HG03175 (cell line): Measurements from ENCODE around the gene PBX2.
"Not testable (repeated sequence)": the region's sequence is repeated elsewhere in the genome, so short reads cannot be mapped to it uniquely, and the experiment has no call there.

ENCODE experiments used
- ATAC-seq: cut with Tn5 transposase; IDR thresholded peaks from one replicate; pipeline ENCODE4 v1.9.1; 2021; ENCODE audit warnings: mild to moderate bottlenecking, moderate library complexity; ENCODE audit not compliant: unreplicated experiment

The PBX2 gene

DNA sequence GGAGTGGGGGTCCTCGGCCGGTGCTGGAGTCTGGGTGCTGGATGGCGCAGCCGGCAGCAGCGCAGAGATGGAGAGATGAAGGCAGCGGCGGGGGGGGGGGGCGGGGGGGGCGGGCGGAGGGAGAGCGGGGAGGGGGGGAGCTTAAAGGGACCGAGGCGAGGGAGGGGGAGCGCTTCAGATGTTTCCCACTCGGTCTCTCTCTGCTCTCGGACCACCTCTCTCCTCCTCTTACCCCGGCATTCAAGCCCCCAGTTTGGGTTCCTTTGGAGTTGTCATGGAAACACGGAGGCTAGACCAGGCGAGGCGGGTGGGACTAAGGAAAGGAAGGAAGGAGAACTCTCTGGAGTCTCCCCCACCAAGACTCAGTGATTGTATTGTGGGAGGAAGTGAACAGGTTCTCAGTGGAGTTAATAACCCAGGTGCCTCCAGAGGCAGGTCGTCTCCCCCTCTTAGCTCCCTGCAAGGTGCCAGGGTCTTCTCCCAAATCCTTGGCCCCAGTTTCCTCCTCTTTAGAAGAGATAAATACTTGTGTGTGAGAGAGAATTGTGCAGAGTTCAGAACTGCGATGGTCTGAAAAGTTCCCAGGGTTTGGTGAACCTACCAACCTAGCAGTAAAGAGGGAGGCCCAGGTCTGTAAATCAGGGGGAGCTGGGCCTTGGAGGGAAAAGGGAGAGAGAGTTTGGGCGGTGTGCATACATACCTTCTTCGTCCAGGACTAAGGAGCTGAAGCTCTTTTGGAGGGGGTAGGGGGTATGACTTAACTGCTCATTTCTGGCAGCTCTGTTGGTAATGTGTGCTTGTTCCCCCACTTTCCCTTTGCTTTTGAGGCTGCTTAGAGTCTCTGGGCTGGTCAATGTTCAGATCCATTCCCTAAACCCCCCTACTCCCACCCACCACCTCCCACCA is 37.9 kb downstream of the PBX2 start, which contains the start of gene PRRT1:
Gene PRRT1 (minus strand): TSS at position 77 of the 906 bp plus-strand sequence. CDS start 112 bp downstream, outside the sequence.
- ATAC-seq, result no peak

DNA sequence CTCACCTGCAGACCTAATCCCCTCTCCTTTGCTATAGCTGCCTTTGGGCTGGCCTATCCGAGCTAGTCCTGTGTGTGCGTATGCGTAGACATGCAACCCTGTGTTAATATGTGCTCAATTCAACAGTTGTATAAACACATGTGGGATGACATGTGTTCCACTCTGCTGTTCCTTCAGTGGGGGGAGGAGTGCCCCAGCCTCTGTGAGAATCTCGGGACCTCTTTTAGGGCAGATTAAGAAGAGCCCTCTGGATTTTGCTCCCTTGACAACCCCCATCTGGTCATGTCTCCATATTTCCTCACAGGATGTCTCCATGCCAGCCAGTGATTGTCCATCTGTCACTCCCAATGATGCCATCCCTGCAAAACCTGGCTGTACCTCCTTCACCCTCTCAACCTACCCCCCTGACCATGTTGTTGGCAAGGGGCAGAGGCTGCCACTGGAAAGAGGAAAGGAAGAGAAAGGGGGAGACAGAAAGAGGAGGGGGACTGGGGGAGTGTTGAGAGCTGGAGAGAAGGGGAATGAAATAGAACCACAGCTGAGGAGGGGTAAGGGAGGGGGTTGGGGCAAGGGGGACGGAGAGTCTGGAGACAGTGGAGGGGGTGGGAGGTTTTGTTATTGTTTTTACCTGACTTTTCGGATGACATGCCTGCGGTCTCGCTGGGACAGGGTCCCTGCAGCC is 38.7 kb downstream of the PBX2 start:
- ATAC-seq, result no peak

DNA sequence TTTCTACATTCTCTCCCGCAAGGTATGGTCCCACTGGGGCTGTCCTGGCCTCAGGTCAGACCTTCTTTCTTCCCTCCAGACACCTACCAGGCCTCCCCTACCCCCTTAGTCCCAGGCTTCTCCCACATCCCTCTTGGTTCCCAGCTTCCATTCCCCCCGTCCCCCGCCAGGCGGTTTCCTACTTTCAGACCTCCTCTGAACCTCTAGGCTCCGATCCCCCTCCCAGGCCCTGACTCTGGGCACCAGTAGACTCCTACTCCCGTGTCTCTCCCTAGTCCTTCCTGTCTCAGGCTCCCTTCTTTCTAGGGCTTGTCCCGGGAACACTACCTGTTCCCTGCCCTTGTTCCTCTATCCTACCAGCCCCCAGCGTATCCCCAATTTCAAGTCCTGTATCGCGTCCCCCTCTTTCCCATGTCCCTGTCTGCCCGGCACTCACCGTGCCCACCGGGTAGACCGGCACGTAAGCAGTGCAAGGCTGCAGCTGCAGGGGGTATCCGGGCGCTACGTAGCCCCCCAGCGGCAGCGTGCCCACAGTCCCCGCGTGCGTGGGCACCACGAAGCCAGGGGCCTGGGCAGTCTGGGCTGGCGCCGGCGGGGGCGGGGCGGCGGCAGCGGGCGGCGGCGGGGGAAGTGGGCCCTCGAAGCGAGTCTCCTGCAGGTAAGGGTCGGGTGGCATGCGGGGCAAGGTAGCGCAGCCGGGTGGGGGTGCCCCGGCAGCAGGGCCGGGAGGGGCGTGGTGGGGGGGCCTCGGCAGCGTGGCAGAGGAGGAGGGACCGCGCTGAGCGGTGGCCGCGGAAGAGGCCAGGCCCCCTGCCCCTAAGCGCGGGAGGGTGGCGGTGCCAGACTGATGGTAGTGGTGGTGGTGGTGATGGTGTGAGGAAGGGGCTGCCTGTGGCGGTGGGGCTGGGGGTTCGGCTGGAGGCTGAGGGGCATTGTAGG is 39.8 kb downstream of the PBX2 start:
- no peak for ATAC-seq

DNA sequence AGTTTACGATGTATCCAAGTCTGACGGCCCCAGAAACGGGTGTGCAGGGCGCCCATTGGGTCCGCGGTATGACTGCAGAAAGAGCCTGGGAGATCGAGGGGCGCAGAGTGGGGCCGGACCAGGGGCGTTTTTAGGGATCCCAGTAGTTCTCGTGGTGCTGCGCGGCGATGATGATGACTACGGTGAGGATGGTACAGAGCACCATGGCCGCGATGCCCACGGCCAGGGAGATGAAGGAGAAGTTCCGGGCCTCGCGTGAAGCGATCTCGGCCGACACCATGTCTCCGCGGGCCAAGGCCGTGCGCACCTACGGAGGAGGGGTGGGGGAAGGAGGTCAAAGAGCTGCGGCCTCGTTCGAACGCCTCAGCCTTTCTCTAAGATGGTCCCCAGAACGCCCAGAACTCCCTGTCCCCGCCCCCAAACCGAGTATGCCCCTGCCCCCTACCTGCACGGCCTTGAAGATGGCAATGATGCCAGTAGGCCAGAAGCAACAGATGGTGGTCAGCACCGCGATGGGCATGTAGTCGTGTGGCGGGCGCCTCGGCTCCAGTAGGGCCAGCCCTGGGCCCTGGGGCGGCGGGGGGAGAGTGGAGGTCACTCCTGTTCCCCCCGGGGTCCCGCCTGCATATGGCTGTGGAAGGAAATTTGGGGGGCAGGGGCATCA is 40.8 kb downstream of the PBX2 start:
- ATAC-seq, result no peak

DNA sequence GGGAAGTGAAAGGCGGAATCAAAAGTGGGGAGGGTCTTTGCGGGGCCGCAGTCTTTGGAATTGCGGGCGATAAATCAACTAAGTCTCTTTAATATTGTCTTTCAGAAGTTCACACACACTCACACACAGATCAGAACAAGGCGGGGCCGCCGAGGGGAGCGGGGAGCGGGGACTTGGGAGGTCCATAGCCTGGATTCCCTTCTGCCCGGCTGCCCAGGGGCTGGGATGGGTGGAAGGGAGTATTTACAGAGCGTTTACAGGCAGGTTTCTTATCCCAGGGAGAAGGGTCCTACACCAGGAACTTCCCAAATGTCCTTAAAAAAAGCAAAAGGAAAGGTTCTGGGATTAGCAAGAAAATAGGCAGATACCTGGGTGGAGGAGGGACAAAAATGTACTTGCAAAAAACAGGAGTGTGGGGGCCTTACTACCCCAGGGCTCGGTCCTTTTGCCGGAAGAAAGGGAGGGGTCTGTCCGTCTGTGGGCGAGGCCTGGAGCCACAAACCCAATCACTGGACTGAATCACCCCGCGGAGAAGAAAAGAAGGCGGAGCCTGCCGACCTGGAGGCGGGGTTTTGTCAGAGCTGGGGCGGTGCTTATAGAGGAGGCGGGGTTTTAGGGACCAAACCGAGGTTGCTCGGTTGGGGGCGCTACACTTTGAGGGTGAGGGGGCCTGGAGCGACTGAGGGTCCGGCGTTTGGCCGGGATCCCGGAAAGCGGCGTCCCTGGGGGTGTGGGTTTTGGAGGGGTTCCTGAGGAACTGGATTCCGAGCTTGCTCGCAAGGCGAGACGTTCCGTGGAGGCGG is 41.5 kb downstream of the PBX2 start:
- ATAC-seq, result no peak

DNA sequence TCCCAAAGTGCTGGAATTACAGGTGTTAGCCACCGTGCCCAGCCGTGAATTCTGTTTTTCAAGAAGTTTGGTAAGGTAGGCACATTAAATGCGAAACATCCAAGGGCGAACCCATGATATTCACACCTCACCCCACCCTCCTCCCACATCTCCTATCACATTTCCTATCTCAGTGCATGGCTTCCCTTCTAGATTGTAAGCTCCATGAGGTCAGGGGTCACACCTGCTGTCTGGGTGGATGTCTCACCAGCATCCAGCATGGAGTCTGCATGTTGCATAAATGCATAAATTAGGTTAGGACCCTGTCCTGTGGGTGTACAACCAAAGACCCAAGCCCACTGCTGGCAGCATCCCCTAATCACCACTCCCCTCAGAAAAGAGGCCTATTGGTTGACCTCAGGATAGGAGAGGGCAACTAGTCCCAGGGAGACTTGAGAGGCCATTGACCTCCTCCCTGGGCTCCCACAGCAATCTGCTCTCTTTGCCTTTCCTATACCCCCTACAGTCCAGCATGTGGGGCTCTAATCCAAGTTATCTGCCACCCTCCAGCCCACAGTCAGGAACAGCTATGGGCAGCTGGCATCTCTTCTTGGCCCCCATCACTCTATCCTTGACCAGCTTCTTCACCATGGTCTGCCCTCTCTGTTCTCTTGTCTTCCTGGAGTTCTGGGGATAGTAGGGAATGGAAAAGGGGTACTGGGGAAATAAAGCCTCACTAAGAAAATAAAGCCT is 42.4 kb downstream of the PBX2 start:
- ATAC-seq, result no peak

DNA sequence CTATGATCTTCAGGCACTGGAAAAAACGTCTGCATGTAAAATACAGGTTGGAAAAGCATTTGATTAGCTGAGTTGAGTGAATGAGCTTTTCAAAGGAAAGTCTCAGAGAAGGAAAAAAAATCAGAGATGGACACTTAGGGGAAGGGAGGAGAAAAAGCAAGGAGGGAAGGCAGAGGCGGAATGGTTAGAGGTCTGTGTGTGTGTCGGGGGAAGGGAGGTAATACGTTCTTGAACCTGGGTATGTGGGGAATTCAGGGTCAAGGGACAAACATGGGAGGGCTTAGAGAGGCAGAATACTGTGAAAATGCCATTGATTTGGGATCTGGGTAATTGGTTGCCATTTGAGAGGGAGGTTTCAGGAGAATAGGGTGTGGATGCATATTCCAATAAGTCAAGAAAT is 43.3 kb downstream of the PBX2 start:
- no peak for ATAC-seq

DNA sequence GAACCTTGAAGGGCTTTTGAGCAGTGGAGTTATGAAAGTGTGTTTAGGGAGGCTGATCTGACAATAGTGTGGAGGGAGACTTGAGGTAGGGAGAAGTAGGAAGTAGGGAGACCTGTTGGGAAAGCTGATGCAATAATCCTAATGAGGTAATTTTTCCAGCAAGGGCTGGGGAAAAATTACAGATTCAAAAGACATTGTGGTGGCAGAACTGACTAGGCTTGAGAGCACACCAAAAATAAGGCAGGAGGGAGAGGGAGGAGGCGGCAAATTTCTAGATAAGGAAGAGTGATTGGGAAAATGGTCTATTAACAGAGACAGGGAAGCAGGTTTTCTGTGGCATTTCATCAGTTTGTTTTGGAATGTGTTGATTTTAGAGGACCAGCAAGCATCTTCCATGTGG is 43.7 kb downstream of the PBX2 start:
- no peak for ATAC-seq

DNA sequence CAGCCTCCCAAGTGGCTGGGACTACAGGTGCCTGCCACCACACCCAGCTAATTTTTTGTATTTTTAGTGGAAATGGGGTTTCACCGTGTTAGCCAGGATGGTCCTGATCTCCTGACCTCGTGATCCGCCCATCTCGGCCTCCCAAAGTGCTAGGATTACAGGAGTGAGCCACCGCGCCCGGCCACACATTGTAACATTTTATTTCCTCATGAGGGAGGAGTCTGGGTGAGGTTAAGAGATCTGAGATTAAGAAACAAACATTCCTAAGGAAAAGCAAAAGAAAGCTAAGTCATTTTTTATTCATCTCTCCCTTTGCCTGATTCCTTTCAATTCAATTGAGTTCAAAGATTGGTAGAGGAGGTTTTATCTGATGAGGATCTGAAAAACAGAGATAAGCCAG is 45.8 kb downstream of the PBX2 start:
- ATAC-seq, result not testable (repeated sequence)

DNA sequence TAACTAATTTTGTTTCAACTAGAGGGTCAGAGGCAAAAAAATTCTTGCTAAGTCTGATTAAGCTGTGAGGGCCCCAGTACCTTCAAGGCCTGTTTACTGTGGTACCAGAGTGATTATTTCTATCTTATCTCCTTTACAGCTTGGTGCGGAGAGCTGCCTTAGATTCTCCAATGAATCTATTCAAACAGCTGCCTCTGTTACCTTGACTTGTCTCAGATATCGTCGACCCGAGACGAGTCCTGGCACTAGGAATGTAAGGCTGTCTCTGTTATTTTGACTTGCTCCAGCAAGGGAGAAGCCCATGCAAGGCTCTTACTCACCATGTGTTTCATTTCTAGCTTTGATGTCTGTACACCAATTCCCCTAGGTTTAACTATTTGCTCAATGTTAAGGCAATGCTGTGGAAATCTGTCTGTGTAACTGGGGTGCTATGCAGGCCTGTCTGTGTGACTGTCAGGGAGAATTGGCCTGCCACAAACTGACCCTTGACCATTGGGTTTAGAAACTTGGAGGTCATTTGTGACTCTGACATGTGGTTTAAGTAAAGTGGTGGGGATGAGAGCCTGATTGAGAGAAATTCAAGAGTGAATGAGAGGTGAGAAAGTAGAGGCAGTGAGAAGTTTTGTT is 49.5 kb downstream of the PBX2 start:
- ATAC-seq, result no peak

DNA sequence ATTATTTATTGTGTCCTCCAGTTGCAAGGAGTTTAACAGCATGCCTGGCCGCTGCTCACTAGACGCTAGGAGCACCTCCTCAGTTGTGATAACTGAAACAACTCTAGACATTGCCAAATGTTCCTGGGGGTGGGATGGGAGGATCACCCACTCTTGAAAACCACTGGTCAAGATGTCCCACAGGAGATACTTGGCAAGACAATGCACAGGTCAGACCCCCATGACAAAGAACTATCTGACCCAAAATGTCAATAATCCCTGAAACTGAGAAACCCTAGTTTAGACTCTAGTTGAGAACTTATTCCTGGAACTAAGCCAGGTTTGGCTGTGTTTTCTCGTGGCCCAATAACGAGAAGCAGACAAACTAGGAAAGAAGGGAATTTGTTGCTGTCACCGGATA is 50.4 kb downstream of the PBX2 start:
- no peak for ATAC-seq

DNA sequence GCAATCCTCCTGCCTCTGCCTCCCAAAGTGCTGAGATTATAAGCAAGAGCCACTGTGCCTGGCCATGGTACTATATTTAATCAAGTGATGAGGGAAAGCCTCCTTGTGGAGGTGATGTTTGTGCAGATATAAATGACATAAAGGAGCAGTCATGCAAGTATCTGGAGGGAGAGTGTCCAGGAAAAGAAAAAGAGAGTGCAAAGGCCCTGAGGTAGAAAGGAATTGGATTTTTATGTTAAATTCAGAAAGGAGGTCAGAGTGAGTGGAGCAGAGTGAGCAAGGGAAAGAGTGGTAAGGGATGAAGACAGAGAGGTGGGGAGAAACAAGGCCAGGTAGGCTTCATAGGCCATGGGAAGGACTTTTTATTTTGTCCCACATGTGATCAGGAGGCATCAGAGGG is 52.5 kb downstream of the PBX2 start:
- ATAC-seq, result no peak
